GM19043 (cell line): ENCODE data around the gene KCNA2.
A peak's percentile ranks its signal among the peaks of the same experiment; 100 is the strongest.

Experiments used
- ATAC-seq: cut with Tn5 transposase; IDR thresholded peaks from one replicate; pipeline ENCODE4 v1.9.1; 2021; ENCODE audit warnings: low read depth; ENCODE audit not compliant: unreplicated experiment

Gene KCNA2

GRCh38 chr1:110605901-110606656 is at the start of gene KCNA2:
KCNA2 (minus strand) TSS chr1:110606358; CDS start chr1:110604782, 1,576 bp downstream.
- ATAC-seq: no peak

GRCh38 chr1:110650609-110651008 is 44.5 kb upstream of the KCNA2 start:
- ATAC-seq: no peak

GRCh38 chr1:110648417-110648816 is 42.3 kb upstream of the KCNA2 start:
- no peak for ATAC-seq

- no peak for ATAC-seq
Measured at GRCh38 chr1:110647254-110647891, 41.2 kb upstream of the KCNA2 start.

GRCh38 chr1:110645821-110646735 is 39.9 kb upstream of the KCNA2 start:
- no peak for ATAC-seq

- no peak for ATAC-seq
Measured at GRCh38 chr1:110645211-110645610, 39.1 kb upstream of the KCNA2 start.

GRCh38 chr1:110643879-110644472 is 37.8 kb upstream of the KCNA2 start:
- ATAC-seq: no peak

- no peak for ATAC-seq
Measured at GRCh38 chr1:110639724-110640386, 33.7 kb upstream of the KCNA2 start.

GRCh38 chr1:110638556-110638955 is 32.4 kb upstream of the KCNA2 start:
- ATAC-seq: no peak

GRCh38 chr1:110638058-110638457 is 31.9 kb upstream of the KCNA2 start:
- ATAC-seq: no peak

- ATAC-seq: no peak
Measured at GRCh38 chr1:110637475-110637874, 31.3 kb upstream of the KCNA2 start.

- no peak for ATAC-seq
Measured at GRCh38 chr1:110636149-110636935, 30.2 kb upstream of the KCNA2 start.

GRCh38 chr1:110635434-110635833 is 29.3 kb upstream of the KCNA2 start:
- no peak for ATAC-seq

- ATAC-seq: peak; percentile 45
Measured at GRCh38 chr1:110634455-110635311, 28.5 kb upstream of the KCNA2 start.

- no peak for ATAC-seq
Measured at GRCh38 chr1:110634086-110634454, 27.9 kb upstream of the KCNA2 start.

- ATAC-seq: no peak
Measured at GRCh38 chr1:110633646-110634030, 27.5 kb upstream of the KCNA2 start.

GRCh38 chr1:110631836-110632620 is 25.9 kb upstream of the KCNA2 start:
- ATAC-seq: no peak
